Parathyroid adenoma (tissue), 2 donors: Measurements from ENCODE around the gene NPAS2.

Experiments used
- H2AFZ ChIP-seq: fragments of 300-600 bp; sonication (generic); one replicate; pipeline ENCODE4 v1.7.0; 2017; ENCODE audit warnings: antibody characterized with exemption, mild to moderate bottlenecking
- H3K27ac ChIP-seq: fragments of 300-600 bp; sonication (generic); one replicate; pipeline ENCODE4 v1.7.0; 2017
- H3K27me3 ChIP-seq: fragments of 300-600 bp; sonication (generic); one replicate; pipeline ENCODE4 v1.7.0; 2017; ENCODE audit warnings: low read length; ENCODE audit not compliant: control insufficient read depth, insufficient read depth
- H3K36me3 ChIP-seq: fragments of 300-600 bp; sonication (generic); one replicate; pipeline ENCODE4 v1.7.0; 2017; ENCODE audit warnings: low read length; ENCODE audit not compliant: control insufficient read depth, insufficient read depth
- H3K4me1 ChIP-seq: fragments of 300-600 bp; sonication (generic); one replicate; pipeline ENCODE4 v1.7.0; 2017; ENCODE audit warnings: control low read depth
- H3K4me2 ChIP-seq: fragments of 300-600 bp; sonication (generic); one replicate; pipeline ENCODE4 v1.7.0; 2017; ENCODE audit warnings: low read length
- H3K4me3 ChIP-seq: fragments of 300-600 bp; sonication (generic); one replicate; pipeline ENCODE4 v1.7.0; 2017; ENCODE audit warnings: low read depth, low read length
- H3K79me2 ChIP-seq: fragments of 300-600 bp; sonication (generic); one replicate; pipeline ENCODE4 v1.7.0; 2017; ENCODE audit warnings: control low read depth
- H3K9ac ChIP-seq: fragments of 300-600 bp; sonication (generic); one replicate; pipeline ENCODE4 v1.7.0; 2017; ENCODE audit warnings: mild to moderate bottlenecking
- H3K9me3 ChIP-seq: fragments of 300-600 bp; sonication (generic); one replicate; pipeline ENCODE4 v1.7.0; 2017; ENCODE audit warnings: low read length; ENCODE audit not compliant: control insufficient read depth
- TF ChIP-seq, protein P1 (sequence below): fragments of 300-600 bp; sonication (generic); IDR thresholded peaks from one replicate; pipeline ENCODE4 v1.7.0; 2017; ENCODE audit warnings: antibody characterized with exemption, mild to moderate bottlenecking
- donor health status: primary hyperparathyroidism.

NPAS2 gene

GRCh38 chr2:100844514-100844913 lies 24.6 kb downstream of the NPAS2 start:
- Histone ChIP-seq H3K36me3 (no peaks in the 10 kb centered on the region), H3K9me3 (no peaks in the 10 kb centered on the region), H2AFZ (no peak overlapping the region), H3K79me2 (no peaks in the 10 kb centered on the region), H3K4me2 (no peak overlapping the region), H3K27ac (no peak overlapping the region), H3K9ac (no peak overlapping the region), H3K4me1 (no peaks in the 10 kb centered on the region), H3K27me3 (no peaks in the 10 kb centered on the region), H3K4me3 (no peak overlapping the region)
- TF ChIP-seq, protein P1, sequence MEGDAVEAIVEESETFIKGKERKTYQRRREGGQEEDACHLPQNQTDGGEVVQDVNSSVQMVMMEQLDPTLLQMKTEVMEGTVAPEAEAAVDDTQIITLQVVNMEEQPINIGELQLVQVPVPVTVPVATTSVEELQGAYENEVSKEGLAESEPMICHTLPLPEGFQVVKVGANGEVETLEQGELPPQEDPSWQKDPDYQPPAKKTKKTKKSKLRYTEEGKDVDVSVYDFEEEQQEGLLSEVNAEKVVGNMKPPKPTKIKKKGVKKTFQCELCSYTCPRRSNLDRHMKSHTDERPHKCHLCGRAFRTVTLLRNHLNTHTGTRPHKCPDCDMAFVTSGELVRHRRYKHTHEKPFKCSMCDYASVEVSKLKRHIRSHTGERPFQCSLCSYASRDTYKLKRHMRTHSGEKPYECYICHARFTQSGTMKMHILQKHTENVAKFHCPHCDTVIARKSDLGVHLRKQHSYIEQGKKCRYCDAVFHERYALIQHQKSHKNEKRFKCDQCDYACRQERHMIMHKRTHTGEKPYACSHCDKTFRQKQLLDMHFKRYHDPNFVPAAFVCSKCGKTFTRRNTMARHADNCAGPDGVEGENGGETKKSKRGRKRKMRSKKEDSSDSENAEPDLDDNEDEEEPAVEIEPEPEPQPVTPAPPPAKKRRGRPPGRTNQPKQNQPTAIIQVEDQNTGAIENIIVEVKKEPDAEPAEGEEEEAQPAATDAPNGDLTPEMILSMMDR, result no peak

- Histone ChIP-seq H3K4me2 (no peak overlapping the region), H3K36me3 (no peaks in the 10 kb centered on the region), H3K27me3 (no peaks in the 10 kb centered on the region), H3K4me3 (no peak overlapping the region), H3K9ac (no peak overlapping the region), H3K27ac (no peak overlapping the region), H3K79me2 (no peaks in the 10 kb centered on the region), H3K4me1 (no peaks in the 10 kb centered on the region), H2AFZ (no peak overlapping the region), H3K9me3 (no peaks in the 10 kb centered on the region)
- TF ChIP-seq, protein P1, result no peak
Measured at GRCh38 chr2:100845141-100845991, 25.4 kb downstream of the NPAS2 start.

DNA sequence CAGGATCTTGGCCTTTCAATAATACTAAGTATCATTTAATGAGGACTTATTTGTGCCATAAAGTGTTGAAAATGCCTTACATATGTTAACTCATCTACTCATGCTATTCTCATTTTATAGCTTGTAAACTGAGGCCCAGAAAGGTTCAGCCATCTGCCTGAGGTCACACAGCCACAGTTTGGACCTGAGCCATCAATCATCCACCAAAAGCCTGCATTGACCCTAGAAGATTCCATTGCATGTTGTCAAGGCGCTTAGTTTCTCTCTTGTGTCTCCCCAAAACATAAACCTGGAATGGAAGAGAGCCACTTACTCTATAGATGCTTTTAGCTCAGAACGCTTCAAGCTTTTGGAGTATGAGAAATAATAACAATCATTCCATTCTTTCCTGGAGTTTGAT lies 26.8 kb downstream of the NPAS2 start:
- H3K9ac ChIP-seq, result no peak overlapping the region
- no peak overlapping the region for H3K4me3 ChIP-seq

DNA sequence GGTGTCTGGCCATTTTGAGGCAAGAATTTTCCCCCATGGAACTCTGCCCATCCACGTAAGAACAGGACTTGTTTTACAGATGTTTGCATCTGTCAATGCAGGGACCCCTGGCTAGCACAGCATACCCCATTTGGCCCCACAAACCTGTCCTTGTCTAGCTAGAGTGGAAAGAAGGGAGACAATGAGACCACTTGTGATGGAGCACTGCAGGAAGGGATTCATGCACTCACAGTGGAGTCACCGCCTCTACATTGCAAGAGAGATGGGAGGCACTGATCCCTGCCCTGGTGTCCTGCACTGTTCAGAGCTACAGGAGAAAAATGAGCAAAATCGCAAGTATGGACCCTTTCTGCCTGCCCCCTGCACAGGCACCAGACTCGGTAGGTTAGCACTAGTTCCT lies 32.5 kb downstream of the NPAS2 start:
- Histone ChIP-seq H2AFZ (no peak overlapping the region), H3K9ac (no peak overlapping the region), H3K4me3 (no peak overlapping the region), H3K9me3 (no peaks in the 10 kb centered on the region), H3K4me1 (no peaks in the 10 kb centered on the region), H3K36me3 (no peaks in the 10 kb centered on the region), H3K79me2 (no peaks in the 10 kb centered on the region), H3K27me3 (no peaks in the 10 kb centered on the region), H3K4me2 (no peak overlapping the region), H3K27ac (no peak overlapping the region)
- TF ChIP-seq, protein P1, result no peak

More for the DNA sequence above, 26.8 kb downstream of the NPAS2 start:
- no peaks in the 10 kb centered on the region for H3K4me1 ChIP-seq
- H3K27ac ChIP-seq, result no peak overlapping the region
- no peaks in the 10 kb centered on the region for H3K36me3 ChIP-seq
- H2AFZ ChIP-seq, result no peak overlapping the region
- TF ChIP-seq, protein P1, result no peak
- H3K27me3 ChIP-seq, result no peaks in the 10 kb centered on the region
- H3K9me3 ChIP-seq, result no peaks in the 10 kb centered on the region
- no peak overlapping the region for H3K4me2 ChIP-seq
- no peaks in the 10 kb centered on the region for H3K79me2 ChIP-seq
